ENCODE results near the gene ZNF107.
A peak's percentile ranks its signal among the peaks of the same experiment; 100 is the strongest.

ZNF107 gene

DNA sequence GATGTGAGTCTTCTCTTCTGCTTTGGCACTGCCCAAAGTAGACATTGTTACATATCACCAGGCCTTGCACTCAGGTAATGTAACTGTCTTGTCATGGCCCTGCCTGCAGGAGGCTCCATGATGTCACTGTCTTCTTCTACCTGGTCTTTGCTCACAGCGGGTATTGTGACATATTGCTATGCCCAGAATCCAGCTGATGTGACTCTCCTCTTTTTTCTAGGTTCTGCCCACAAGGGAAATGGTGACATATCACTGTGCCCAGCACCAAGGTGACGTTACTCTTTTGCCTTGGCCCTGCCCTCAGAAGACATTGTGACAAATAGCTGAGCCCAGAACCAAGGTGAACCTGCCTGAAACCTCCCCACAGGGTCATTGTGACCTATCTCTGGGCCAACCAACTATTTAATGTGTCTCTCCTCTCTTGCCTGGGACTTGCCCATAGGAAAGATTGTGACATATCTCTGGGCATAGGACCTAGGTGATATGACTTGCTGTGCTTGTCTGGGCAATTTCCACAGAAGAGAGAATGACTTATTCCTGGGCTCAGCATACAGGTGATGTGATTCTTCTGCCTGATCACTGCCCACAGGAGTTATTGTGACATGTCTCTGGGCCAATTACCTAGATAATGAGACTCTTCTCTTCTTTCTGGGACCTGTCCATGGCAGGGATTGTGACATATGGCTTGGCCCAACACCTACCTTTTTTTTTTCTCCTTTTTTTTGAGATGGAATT is 26.5 kb upstream of the ZNF107 start:
- Histone ChIP-seq H3K9me3 (ENCODE audit: control insufficient read depth, insufficient read depth, low read length) (0 out of 2 replicates have a peak, but pooled peaks cover 4% of the 10 kb centered on the region), H3K9me2 (replicated peaks; ENCODE audit: control insufficient read depth, low read length) (no peaks in the 10 kb centered on the region), H3F3A (ENCODE audit: control insufficient read depth, insufficient read depth) (no peaks in the 10 kb centered on the region), H3K36me3 (ENCODE audit: control insufficient read depth, low read length) (no peaks in the 10 kb centered on the region), H3K27ac (ENCODE audit: low read depth, low read length) (no peak overlapping the region), H3K27me3 (ENCODE audit: control insufficient read depth, low read length) (no peaks in the 10 kb centered on the region), H3K4me1 (ENCODE audit: control insufficient read depth, low read length) (no peaks in the 10 kb centered on the region), H3K4me2 (ENCODE audit: low read length) (no peak overlapping the region), H3K4me3 (ENCODE audit: low read length) (no peak overlapping the region), H4K20me1 (ENCODE audit: control insufficient read depth, insufficient read depth, low read depth, low read length) (no peaks in the 10 kb centered on the region), H3K79me2 (ENCODE audit: control insufficient read depth, low read length) (no peaks in the 10 kb centered on the region)
- TF ChIP-seq, protein P1, sequence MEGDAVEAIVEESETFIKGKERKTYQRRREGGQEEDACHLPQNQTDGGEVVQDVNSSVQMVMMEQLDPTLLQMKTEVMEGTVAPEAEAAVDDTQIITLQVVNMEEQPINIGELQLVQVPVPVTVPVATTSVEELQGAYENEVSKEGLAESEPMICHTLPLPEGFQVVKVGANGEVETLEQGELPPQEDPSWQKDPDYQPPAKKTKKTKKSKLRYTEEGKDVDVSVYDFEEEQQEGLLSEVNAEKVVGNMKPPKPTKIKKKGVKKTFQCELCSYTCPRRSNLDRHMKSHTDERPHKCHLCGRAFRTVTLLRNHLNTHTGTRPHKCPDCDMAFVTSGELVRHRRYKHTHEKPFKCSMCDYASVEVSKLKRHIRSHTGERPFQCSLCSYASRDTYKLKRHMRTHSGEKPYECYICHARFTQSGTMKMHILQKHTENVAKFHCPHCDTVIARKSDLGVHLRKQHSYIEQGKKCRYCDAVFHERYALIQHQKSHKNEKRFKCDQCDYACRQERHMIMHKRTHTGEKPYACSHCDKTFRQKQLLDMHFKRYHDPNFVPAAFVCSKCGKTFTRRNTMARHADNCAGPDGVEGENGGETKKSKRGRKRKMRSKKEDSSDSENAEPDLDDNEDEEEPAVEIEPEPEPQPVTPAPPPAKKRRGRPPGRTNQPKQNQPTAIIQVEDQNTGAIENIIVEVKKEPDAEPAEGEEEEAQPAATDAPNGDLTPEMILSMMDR (IDR thresholded peaks at IDR 0.05; ENCODE audit: low read depth, low read length, poor library complexity, severe bottlenecking): peak; percentile 9
- no peak for TF ChIP-seq EZH2phosphoT487 (IDR thresholded peaks at IDR 0.05; ENCODE audit: borderline replicate concordance, low read length)

DNA sequence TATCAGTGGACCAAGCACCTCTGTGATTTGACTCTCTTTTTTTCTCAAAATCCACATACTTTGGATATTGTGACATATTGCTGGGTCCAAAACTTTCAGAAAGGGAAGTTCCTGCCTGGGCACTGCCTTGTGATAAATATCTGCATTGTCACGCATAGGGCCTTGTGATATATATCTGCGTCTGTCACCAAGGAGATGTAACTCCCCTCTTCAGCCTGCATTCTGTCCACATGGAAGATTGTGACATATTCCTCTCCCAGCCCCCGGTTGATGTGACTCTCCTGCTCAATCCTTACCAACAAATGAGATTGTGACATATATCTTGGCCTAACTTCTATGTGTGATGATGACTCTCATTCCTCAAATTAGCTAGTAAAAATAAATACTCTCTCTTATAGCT is 25.4 kb upstream of the ZNF107 start:
- Histone ChIP-seq H3K79me2 (ENCODE audit: control insufficient read depth, low read length) (no peaks in the 10 kb centered on the region), H3K36me3 (ENCODE audit: control insufficient read depth, low read length) (no peaks in the 10 kb centered on the region), H3K27ac (ENCODE audit: low read depth, low read length) (no peak overlapping the region), H3K4me1 (ENCODE audit: control insufficient read depth, low read length) (no peaks in the 10 kb centered on the region), H4K20me1 (ENCODE audit: control insufficient read depth, insufficient read depth, low read depth, low read length) (no peaks in the 10 kb centered on the region), H3K27me3 (ENCODE audit: control insufficient read depth, low read length) (no peaks in the 10 kb centered on the region), H3K4me3 (ENCODE audit: low read length) (no peak overlapping the region), H3K9me3 (ENCODE audit: control insufficient read depth, insufficient read depth, low read length) (0 out of 2 replicates have a peak, but pooled peaks cover 4% of the 10 kb centered on the region), H3K4me2 (ENCODE audit: low read length) (no peak overlapping the region), H3F3A (ENCODE audit: control insufficient read depth, insufficient read depth) (no peaks in the 10 kb centered on the region), H3K9me2 (replicated peaks; ENCODE audit: control insufficient read depth, low read length) (no peaks in the 10 kb centered on the region)
- TF ChIP-seq, protein P1 (IDR thresholded peaks at IDR 0.05; ENCODE audit: low read depth, low read length, poor library complexity, severe bottlenecking): no peak
- no peak for TF ChIP-seq EZH2phosphoT487 (IDR thresholded peaks at IDR 0.05; ENCODE audit: borderline replicate concordance, low read length)

DNA sequence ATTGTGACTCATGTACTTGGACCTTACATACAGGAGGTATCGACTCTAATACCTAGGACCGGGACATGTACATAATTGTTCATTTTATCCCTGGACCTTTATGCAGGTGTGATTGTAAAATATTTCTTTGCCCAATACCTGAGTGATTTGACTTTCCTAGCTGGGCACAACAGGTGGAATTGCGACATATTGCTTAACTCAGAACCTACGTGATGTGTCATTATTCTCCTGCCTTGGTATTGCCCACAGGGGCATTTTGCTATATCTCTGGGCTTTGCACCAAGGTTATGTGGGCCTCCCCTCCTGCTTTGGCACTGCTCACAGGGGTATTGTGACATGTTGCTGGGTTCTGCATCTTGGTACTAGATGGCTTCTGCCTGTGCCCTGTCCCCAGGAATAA is 23.9 kb upstream of the ZNF107 start:
- H3K27me3 ChIP-seq (ENCODE audit: control insufficient read depth, low read length): no peaks in the 10 kb centered on the region
- no peaks in the 10 kb centered on the region for H3K36me3 ChIP-seq (ENCODE audit: control insufficient read depth, low read length)
- H3K4me1 ChIP-seq (ENCODE audit: control insufficient read depth, low read length): no peaks in the 10 kb centered on the region
- no peaks in the 10 kb centered on the region for H3K79me2 ChIP-seq (ENCODE audit: control insufficient read depth, low read length)
- no peak overlapping the region for H3K27ac ChIP-seq (ENCODE audit: low read depth, low read length)
- TF ChIP-seq, protein P1 (IDR thresholded peaks at IDR 0.05; ENCODE audit: low read depth, low read length, poor library complexity, severe bottlenecking): no peak
- TF ChIP-seq EZH2phosphoT487 (IDR thresholded peaks at IDR 0.05; ENCODE audit: borderline replicate concordance, low read length): no peak
- H3K4me3 ChIP-seq (ENCODE audit: low read length): no peak overlapping the region
- H3K9me2 ChIP-seq (replicated peaks; ENCODE audit: control insufficient read depth, low read length): no peaks in the 10 kb centered on the region
- no peaks in the 10 kb centered on the region for H3K9me3 ChIP-seq (ENCODE audit: control insufficient read depth, insufficient read depth, low read length)
- H3F3A ChIP-seq (ENCODE audit: control insufficient read depth, insufficient read depth): no peaks in the 10 kb centered on the region
- H4K20me1 ChIP-seq (ENCODE audit: control insufficient read depth, insufficient read depth, low read depth, low read length): no peaks in the 10 kb centered on the region
- no peak overlapping the region for H3K4me2 ChIP-seq (ENCODE audit: low read length)

Measured in DOHH2 (cell line).